Osteocyte (in vitro differentiated cells): ENCODE results near the gene TMEM44. TPM values are rescaled to one million over a fixed set of nuclear protein-coding genes. Genes with fewer than 3 reads are reported as not detected.
A peak's percentile ranks its signal among the peaks of the same experiment; 100 is the strongest.

ENCODE experiments used
- DNase-seq: peaks from one replicate; pipeline ENCODE4 v3.0.0; 2021; ENCODE audit warnings: mixed read lengths; ENCODE audit not compliant: unreplicated experiment; ENCODE audit errors: extremely low spot score
- H3K27ac Mint-ChIP-seq: one replicate; pipeline ENCODE4 v1.8.0; 2021; ENCODE audit warnings: mild to moderate bottlenecking, mixed read lengths; ENCODE audit not compliant: unreplicated experiment
- H3K27me3 Mint-ChIP-seq: one replicate; pipeline ENCODE4 v1.8.0; 2021; ENCODE audit warnings: mixed read lengths; ENCODE audit not compliant: unreplicated experiment
- H3K36me3 Mint-ChIP-seq: one replicate; pipeline ENCODE4 v1.8.0; 2021; ENCODE audit warnings: mixed read lengths; ENCODE audit not compliant: unreplicated experiment
- H3K4me1 Mint-ChIP-seq: one replicate; pipeline ENCODE4 v1.8.0; 2021; ENCODE audit warnings: mixed read lengths; ENCODE audit not compliant: unreplicated experiment
- H3K4me3 Mint-ChIP-seq: one replicate; pipeline ENCODE4 v1.8.0; 2021; ENCODE audit warnings: mild to moderate bottlenecking, moderate library complexity, mixed read lengths; ENCODE audit not compliant: unreplicated experiment
- H3K9me3 Mint-ChIP-seq: one replicate; pipeline ENCODE4 v1.8.0; 2021; ENCODE audit warnings: mixed read lengths; ENCODE audit not compliant: unreplicated experiment
- total RNA-seq: library from RNA; stranded (reverse); gene quantifications from 2 replicates; pipeline ENCODE4 v1.2.1, GENCODE V29; 2021
- TF ChIP-seq, protein P1 (sequence below): fragments of 200-600 bp; sonication (generic); IDR thresholded peaks from 2 replicates; pipeline ENCODE4 v1.5.0; 2021; ENCODE audit warnings: antibody characterized with exemption, mild to moderate bottlenecking, moderate library complexity

Gene TMEM44
- total RNA-seq, 1 donor from 2014 or later, result 27.9 TPM

DNA sequence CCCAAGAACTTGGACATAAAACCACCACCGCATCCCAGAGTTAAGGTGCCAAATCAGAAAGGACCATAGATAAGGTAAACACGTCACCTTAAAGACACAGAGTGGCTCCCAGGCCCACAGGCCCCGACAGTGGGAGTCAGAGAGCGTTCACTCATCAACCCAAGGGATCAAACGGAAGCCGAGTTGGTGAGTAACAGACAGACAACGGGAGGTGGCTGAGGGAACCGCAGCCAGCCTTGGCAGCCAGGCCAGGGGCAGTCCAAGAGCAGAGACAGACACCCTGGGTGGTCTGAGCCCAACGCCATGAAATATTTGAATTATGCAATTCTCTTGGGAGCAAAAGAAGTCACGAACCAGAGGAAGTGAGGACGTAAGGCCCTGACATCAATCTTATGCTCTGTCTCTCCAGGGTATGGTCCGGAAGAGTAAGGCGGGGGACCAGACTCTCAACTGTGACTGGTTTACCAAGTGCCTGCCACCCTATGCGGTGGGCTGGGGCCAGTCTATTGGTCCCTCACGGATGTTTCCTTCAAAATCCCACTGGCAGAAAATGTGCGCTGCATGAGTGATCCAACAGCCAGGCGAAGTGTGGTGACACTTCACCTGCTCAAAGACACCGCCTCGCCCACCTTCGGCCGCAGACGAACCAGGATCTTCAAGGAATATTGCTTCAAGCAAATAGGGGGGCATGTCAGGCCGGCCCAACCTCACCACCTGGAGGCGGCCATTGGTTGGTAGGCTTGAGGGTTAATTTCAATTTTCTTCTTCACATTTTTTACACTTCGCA lies 34.3 kb downstream of the TMEM44 start:
- Mint-ChIP-seq H3K27ac (peak overlapping the region; percentile 50), H3K4me3 (no peak overlapping the region), H3K9me3 (no peaks in the 10 kb centered on the region), H3K4me1 (peaks cover 17% of the 10 kb centered on the region), H3K27me3 (no peaks in the 10 kb centered on the region), H3K36me3 (peaks cover 18% of the 10 kb centered on the region)
- DNase-seq, result no peak
- TF ChIP-seq, protein P1, sequence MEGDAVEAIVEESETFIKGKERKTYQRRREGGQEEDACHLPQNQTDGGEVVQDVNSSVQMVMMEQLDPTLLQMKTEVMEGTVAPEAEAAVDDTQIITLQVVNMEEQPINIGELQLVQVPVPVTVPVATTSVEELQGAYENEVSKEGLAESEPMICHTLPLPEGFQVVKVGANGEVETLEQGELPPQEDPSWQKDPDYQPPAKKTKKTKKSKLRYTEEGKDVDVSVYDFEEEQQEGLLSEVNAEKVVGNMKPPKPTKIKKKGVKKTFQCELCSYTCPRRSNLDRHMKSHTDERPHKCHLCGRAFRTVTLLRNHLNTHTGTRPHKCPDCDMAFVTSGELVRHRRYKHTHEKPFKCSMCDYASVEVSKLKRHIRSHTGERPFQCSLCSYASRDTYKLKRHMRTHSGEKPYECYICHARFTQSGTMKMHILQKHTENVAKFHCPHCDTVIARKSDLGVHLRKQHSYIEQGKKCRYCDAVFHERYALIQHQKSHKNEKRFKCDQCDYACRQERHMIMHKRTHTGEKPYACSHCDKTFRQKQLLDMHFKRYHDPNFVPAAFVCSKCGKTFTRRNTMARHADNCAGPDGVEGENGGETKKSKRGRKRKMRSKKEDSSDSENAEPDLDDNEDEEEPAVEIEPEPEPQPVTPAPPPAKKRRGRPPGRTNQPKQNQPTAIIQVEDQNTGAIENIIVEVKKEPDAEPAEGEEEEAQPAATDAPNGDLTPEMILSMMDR, result no peak

DNA sequence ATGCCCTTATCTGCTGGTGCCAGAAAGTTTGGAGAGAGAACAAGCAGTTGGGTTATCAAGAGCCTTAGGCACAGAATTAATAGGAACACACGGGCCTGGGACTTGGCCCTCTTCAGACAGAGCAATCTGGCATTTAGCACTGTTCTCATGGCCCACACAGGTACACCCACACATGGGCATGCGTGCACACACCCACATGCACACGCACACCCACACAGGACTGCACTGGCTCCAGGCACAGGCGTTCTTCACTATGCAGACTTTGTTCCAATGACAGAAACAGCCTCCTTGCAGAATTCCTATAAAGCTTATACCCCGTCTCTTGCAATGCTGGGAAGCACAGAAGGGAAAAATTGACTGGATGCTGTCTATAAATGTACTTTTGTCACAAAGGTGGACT lies 36.3 kb downstream of the TMEM44 start:
- peaks cover 33% of the 10 kb centered on the region for H3K4me1 Mint-ChIP-seq
- DNase-seq, result no peak
- TF ChIP-seq, protein P1, result no peak
- no peak overlapping the region for H3K4me3 Mint-ChIP-seq
- H3K9me3 Mint-ChIP-seq, result no peaks in the 10 kb centered on the region
- no peaks in the 10 kb centered on the region for H3K27me3 Mint-ChIP-seq
- H3K36me3 Mint-ChIP-seq, result peaks cover 17% of the 10 kb centered on the region
- H3K27ac Mint-ChIP-seq, result no peak overlapping the region

DNA sequence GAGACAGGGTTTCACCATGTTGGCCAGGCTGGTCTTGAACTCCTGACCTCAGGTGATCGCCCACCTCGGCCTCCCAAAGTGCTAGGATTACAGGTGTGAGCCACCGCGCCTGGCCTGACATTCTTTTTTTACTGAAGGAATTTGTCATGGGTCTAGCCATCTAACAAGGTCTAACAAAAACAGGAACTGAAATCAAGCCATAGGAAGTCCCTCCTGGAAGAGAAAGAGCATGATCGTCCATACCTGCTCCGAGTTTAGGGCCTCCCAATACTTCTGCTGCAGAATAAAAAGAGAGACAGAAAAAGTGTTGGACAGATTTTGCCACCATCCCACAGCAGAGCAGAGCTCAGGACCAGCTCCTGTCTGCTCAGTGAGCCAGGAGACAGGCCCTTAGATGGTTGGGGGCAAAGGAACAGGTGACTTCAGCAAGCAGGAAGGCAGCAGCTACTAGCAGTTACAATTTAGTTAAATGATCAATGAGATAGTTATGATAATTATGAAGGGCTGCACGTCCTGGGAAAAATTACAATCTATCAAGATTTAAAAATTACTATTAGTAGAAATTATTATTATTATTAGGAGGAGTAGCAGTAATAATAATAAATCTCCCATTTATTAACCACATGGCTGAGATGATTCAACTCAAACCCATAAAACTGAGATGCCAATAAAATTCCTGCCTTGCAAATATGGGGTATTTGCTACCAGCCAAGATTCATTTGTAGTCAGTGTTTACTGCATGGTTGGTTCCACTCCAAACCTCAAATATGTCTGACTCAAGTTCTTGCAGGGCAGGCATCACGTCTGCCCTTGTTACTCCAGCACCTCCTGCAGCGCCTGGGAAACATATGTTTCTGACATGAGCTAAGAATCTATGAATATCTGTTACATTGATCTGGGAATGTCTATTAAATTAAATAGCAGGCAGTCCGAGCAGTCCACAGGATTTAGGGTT lies 40.1 kb downstream of the TMEM44 start:
- Mint-ChIP-seq H3K4me1 (peaks cover 24% of the 10 kb centered on the region), H3K27me3 (no peaks in the 10 kb centered on the region), H3K9me3 (no peaks in the 10 kb centered on the region), H3K36me3 (no peaks in the 10 kb centered on the region), H3K27ac (peak overlapping the region; percentile 83), H3K4me3 (no peak overlapping the region)
- TF ChIP-seq, protein P1, result no peak
- peak; percentile 89 for DNase-seq

DNA sequence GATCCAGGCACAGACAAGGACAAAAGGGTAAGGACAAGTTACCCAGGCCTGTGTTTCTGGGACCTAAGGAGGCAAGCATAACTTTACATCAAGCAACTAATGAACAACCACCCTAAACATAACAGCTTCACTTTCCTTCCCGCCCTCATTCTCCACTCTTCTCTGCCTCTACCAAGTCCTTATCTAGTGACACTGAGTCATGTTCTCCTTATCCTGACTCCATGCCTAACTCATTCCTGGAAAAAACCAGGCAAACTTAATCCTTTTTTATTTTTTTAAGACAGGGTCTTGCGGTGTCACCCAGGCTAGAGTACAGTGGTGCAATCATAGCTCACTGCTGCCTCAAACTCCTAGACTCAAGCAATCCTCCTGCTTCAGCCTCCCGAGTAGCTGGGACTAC lies 44.5 kb downstream of the TMEM44 start:
- H3K36me3 Mint-ChIP-seq, result peaks cover 6% of the 10 kb centered on the region
- H3K27me3 Mint-ChIP-seq, result no peaks in the 10 kb centered on the region
- H3K9me3 Mint-ChIP-seq, result no peaks in the 10 kb centered on the region
- TF ChIP-seq, protein P1, result no peak
- H3K27ac Mint-ChIP-seq, result no peak overlapping the region
- no peak for DNase-seq
- peaks cover 30% of the 10 kb centered on the region for H3K4me1 Mint-ChIP-seq
- H3K4me3 Mint-ChIP-seq, result no peak overlapping the region

DNA sequence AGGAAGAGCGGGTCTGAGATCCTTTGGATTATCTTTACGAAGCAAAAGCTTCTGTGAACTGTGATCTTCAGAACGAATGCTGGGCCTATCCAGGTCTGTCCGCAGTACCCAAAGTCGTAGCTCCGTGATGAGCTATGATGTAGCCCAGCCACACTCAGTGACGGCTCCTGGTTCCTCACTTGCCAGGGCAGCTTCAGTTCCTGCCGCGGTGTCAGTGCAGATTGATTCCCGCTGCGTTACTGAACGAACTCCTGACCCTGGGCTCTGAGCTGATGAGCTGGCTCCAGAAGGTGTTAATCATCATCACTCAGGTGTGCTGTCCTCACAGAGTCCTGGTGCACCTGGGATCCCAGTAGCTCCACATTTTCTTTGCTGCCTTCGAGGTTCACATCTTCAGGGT lies 45.0 kb downstream of the TMEM44 start:
- Mint-ChIP-seq H3K27me3 (no peaks in the 10 kb centered on the region), H3K27ac (no peak overlapping the region), H3K4me3 (no peak overlapping the region), H3K36me3 (peaks cover 6% of the 10 kb centered on the region), H3K4me1 (peaks cover 25% of the 10 kb centered on the region), H3K9me3 (no peaks in the 10 kb centered on the region)
- TF ChIP-seq, protein P1, result no peak
- no peak for DNase-seq
